T1000 (cell line): ENCODE measurements around the gene MICALL2.

Source experiments
- DNase-seq: peaks from one replicate; lab custom pipeline; 2025; ENCODE audit warnings: mixed read lengths; lab: John Stamatoyannopoulos, UW

MICALL2 gene

DNA sequence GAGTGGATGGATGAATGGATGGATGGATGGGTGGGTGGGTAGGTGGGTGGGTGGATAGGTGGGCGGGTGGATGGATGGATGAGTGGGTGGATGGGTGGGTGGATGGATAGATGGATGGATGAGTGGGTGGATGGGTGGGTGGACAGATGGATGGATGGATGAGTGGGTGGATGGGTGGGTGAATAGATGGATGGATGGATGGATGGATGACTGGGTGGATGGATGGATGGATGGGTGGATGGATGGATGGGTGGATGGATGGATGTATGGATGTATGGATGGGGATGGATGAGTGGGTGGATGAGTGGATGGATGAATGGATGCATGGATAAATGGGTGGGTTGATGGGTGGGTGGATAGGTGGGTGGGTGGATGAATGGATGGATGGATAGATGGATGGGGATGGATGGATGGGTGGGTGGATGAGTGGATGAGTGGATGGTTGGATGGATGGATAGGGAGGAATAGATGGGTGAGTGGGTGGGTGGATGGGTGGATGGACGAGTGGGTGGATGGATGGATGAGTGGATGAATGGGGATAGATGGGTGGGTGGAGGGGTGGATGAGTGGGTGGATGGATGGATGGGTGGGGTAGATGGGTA, 43.8 kb downstream of the MICALL2 start:
- DNase-seq = no peak

DNA sequence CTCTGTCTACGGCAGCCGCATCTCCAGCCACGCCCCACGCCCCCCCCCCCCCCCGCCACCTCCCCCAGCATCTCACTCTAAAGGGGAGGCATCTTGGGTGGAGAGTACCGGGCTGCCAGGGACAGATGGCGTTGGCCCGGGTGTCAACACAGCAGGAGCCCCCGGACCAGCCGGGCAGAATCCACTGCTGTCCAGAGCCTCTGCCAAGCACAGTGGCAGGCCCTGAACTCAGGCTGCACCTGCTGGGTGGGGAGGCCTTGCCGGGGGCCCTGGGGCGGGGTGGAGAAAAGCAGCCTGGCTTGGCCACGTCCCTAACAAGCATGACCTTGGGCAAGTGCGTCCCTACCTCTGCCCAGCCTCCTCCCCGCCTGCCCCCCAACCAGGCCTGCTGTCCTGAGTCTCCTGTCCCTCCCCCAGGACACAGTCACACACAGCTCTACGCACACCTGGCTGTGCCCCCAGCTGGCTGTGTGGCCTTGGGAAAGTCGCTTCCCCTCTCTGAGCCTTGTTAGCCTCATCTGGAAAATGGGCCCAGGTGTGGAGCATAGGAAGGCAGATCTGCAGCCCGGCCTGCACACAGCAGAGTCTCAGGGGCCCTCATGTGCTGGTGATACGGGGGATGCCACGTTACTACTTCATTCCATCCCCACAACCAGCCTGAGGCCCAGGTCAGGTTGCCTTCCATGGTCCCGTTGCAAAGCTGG, 45.2 kb downstream of the MICALL2 start:
- DNase-seq = no peak

DNA sequence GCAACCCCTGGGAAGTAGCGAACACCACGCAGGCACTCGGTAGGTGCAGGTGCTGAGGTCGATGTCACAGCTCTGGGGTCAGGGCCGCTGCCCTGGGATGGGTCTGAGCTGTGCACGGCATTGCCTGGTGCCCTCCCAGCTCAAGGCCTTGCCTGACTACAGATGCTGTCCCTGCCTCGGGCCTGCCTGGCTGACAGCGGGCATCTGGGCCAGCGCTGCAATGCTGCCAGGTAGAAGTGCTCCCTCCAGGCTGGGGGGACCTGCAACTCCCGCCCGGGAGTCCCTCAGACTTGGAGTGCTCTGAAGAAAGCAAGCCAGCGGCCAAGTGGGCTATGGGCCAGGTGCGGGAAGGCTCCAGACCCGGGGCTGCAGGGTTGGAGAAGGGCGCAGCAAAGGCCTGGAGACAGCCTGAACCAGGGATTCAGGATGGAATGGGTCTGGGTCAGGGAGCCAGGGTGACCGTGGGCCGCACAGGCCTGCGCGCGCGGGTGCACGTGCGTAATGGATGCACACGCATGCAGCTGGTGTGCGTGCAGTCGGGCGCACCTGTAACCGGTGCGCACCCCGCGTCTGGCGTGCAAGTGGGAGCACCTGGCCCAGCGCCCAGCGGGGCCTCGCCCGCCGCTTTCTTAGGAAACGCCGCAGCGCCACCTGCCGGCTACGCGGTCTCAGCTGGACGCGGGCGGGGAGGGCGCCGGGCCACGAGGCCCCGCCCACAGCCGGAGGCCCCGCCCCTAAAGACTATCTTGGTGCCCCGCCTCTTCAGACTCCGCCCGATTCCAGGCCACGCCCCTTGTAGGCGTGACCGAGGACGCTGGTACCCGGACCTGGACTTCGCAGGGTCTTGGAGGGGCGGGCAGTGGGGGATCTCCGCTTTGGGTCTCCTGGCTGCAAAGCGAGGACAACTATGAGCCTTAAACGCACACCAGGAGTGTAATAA, 46.7 kb downstream of the MICALL2 start:
- DNase-seq = peak; percentile 75

DNA sequence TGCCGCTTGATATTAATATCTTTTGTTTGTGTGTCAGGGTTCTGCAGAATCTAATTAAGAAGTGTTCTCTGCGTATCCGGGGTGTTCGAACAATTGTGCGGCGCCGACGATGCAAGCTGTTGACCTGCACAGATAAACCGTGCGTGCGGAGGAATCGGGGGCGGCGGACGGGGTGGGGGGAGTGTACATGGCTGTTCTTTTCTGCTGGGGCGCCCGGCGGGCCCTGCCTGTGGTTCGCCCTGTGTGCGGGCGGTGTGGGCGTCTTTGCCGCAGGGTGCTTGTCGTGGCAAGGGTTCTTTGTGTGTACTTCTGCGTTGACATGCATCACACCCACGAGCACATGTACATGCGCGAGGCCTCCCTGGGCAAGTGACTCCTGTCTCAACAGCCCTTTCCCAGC, 47.9 kb downstream of the MICALL2 start:
- DNase-seq = no peak

DNA sequence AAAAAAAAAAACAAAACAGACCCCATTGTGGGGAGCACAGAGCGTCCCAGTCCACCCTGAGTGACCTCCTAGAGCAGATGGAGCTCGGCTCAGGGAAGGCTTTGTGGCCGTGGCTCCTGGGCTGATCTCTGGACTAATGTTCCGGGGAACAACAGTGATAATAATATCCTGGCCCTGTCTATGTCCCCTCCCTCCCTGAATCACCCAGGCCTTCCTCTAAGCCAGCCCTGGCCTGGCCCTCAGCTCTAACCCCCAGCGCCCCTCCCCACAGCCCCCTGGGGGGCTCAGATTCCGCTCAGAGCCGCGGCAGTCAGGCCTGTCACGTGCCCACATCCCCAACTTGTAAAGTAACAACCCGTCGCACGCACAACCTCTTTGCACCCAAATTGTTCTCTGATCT, 48.3 kb downstream of the MICALL2 start:
- no peak for DNase-seq

DNA sequence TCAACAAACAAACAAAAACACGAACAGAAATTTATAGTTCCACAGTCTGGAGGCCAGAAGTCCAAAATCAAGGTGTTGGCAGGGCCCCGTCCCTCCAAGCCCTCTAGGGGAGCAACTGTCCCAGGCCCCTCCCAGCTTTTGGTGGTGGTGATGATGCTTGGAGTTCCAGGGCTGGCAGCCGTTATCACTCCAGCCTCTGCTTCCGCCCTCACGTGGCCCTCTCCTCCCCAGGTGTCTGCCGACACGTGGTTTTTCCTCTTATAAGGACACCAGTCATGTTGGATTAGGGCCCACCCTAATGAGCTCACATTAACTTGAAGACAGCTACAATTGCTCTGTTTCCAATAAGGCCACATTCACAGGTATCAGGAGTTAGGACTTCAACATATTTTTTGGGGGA, 49.7 kb downstream of the MICALL2 start:
- DNase-seq = no peak

DNA sequence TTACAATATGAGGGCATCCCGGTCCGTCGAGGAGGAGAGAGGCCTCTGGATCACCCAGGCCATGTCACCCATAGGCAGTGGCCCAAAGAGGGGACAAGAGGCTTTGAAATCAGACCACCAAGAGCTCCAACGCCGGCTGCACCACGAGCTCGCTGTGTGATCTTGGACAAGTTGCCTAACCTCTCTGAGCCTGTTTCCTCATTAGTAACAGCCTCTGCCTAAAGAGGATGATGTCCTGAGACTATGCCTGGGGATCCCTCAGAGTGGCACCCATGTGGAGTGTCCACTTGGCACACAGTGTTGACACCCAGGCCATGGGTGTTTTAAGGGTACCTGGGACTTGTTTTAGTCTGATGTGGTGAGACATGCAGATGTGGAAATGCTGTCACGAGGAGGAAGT, 50.8 kb downstream of the MICALL2 start:
- no peak for DNase-seq

DNA sequence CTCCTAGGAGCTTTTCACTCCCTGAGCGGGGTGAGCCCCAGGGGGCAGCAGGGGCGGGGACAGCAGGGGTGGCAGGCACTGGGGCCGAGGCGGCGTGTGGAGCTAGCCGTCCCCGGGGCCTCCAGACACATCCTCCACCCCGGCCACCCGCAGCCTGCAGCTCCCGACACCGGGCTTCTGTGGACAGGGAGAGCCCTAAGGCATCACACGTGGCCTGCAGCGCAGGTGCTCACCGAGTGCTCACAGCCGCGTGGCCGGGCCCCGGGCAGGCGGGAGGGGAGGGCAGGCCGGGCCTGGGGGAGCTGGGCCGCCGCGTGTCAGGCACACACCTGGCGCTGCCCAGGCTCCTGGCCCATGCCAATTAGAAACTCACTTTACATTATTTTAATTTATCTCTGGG, 51.4 kb downstream of the MICALL2 start:
- no peak for DNase-seq

DNA sequence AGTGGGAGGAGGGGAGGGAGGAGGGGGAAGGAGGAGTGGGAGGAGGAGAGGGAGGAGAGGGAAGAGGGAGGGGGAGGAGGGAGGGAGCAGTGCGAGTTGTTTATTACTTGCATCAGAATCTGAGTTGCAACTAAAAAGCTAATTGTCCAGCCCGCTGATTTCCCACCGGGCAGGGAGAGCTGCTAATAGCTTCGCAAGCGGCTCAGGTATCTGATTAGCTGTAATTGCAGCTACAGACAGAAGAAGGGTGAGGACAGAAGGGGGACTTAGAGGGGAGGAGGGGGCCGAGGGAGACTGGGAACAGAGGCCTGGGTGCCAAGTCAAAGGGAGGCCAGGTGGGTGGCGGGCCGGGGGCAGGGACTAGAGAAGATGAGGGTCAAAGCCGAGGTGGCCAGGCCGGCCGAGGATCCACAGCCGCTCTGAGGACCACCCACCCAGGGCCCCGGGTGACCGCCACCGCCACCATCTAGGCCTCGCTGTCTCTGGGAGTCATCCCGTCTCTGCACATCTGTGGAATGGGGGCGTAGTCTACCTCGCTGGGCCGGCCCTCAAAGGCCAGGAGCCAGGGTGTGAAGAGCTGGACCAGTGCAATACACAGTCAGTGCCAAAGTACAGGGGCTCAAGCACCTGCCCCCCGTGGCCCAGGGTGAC, 54.2 kb downstream of the MICALL2 start:
- DNase-seq = no peak

DNA sequence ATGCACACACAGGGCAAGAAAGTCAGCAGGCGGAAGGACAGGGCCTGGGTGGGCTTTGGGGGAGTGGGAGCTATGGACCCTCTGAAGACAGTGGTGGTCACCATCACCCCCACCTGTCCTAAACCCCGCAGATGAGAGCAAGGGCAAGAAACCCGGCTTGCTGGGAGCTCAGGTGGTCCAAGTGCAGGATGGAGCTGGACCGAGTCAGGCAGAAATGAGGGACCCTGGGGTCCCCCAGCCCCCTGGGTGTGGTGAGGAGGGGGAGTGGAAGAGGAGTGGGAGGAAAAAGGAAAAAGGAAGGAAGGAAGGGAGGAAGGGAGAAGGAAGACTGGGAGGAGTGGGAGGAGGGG, 54.8 kb downstream of the MICALL2 start:
- DNase-seq = no peak

DNA sequence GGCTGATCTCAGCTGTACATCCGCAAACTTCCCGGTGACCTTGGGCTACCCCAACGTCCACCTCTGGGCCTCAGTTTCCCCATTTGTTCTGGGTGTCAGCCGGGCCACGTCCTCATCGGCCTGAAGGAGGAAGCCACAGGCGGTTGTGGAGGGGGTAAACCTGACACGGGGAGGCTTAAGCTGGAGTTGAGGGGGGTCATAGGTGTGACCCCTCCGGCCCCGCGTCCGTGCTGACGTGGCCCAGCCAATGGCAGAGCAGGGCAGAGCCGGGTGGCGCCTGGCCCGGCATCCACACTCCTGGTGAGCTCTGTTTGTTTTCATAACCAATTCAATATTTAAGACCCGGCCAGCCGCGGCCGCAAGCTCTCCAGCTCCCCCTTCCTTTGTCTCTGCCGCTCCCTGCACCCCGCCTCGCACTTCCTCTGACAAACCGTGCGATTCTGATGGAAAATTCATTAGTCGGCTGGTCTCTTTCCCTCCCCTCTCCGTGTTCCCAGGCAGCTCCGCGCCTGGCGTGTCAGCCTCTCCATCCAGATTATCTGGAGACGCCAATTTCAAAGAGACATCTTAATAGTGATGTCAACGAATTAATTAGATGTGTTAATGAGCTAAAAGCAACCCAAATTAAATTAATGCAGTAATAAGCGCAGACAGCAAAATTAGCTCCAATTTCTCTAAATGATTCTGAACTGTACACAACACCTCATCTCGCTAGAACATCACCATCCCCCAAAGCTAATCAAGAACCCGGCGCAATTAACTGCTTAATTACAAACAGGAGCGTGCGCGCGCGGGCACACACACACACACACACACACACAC, 55.4 kb downstream of the MICALL2 start:
- DNase-seq = no peak

DNA sequence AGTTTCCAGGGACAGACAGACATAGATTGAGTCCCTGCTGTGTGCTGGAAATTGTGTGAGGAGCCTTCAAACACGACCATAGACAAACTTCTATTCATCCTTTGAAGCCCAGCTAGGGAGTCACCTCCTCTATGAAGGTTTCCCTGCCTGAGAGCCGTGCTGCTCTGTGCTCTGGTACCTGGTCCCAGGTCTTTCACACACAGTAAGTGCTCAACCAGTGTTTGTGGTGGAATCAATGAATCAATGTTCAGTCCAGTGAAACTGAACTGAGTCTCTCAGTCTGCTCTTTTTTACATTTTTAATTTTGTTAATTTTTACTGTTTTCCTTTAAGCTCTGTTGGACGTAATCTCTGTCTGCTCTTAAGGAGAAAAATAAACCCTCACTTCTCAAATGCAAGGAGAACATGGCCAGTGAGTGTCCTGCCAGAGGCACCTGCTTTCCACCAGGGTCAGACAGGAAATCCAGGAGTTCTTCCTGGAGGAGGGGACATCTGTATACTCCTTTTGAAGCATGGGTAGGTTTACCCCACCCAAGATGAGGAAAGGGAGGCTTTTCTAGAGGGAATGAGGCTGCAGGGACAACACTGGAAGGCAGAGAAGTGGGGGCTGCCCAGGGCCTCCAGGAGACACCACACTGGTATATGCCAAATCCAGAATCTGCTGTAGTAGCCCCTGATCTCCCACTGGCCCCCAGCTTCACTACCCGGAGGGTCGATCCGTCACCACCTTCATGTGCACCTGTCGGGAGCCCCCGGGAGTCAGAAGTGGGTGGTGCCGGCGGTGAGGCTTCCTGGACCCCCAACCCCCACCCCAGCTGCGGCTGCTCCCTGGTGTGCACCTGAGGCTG, 56.3 kb downstream of the MICALL2 start:
- DNase-seq = no peak

DNA sequence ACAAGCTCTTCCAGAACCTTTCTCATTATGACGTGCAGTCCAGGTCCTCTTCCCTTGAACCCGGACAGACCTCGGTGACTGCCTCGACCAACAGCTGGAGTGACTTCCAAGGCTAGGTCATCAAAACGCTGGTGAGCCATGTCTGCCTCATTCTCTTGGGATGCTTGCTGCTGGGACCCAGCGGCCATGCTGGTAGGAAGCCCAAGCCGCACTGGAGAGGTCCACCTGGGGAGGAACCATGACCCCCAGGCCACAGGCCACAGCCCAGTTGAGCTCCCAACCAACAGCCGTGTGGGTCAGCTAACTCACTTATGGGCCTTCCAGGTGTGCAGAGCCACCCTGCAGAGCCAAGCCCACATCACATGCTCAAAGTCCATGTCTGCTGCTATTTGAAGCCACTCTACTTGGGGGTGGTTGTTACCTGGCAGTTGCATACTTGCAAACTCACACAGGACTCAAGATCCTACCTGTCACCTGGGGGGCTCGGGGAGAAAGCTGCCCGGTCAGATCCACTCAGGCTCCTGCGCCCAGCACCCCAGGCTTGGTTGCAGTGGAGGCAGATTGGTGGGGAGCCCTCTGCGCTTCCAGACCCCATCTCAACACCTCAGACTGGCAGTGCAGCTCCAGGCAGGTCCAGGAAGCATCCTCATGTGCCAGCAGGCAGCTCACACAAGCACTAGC, 57.0 kb downstream of the MICALL2 start:
- DNase-seq = no peak

DNA sequence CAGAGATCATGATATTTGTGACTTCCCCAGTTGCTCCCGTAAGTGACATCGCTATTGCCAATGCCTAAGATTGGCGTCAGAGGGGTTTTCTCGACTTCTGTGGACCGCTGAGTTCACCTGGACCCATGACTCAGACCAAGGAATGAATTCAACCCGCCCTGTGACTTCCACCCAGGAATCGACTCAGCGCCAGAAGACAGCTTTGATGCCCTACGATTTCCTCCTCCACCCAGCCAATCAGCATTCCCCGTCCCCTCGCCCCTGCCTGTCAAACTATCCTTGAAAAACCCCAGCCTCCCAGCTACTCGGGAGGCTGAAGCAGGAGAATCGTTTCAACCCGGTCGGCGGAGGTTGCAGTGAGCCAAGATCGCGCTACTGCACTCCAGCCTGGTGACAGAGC, 58.3 kb downstream of the MICALL2 start:
- DNase-seq = no peak

DNA sequence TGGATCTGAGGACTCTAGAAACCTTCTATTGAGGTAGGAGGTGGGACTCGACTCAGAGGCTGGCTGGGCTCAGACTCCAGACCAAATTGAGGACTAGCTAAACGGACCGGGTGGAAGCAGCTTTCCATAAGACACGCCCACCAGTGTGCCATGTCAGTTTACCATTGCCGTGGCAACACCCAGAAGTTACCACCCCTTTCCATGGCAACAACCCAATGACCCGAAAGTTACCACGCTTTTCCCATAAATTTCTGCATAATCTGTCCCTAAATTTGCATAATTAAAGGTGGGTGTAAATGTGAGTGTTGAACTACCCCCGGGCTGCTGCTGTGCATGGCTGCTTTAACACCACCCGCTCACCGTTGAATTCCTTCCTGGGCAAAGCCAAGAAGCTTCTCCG, 58.9 kb downstream of the MICALL2 start:
- DNase-seq = no peak

DNA sequence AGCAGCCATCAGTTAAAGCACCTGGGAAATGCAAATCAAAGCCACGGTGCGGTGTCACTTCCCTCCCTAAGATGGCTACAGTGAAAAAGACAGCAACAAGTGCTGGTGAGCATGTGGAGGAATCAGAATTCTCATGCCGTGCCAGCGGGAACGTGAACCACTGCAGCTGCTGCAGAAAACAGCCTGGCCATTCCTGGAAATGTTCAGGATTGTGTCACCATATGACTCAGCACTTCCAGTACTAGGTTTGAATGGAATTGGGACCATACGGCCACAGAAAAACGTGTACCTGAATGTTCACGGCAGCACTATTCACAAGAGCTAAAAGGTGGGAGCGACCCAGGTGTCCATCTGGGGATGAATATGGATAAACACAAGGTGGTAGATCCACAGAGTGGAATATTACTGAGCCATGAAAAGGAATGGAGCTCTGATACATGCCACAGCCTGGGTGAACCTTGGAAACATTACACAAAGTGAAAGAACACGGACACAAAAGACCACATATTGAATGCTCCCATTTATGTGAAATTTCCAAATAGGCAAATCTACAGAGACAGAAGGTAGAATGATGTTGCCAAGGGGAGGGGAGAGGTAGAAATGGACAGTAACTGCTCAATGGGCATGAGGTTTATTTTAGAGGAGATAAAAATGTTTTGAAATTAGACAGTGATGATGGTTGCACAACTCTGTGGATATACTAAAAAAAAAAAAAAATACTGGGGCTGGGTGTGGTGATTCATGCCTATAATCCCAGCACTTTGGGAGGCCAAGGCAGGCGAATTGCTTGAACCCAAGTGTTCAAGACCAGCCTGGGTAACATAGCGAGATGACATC, 61.6 kb downstream of the MICALL2 start:
- DNase-seq = no peak

DNA sequence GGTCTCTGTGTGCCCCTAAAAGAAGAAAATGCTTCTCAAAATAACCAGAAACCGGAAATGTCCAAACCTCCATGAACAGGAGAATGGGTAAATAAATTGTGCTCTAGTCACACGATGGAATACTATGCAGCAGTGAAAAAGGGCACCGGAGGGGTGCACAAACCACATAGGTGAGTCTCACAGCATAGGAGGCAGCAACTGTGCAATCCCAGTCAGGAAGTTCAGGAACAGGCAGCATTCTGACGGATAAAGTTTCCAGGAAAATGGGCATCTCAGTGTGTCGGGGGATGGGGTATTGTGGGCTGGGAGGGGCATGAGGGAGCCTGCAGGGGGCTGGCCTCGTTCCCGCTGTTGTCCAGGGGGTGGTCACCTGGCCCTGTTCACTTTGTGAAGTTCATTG, 63.1 kb downstream of the MICALL2 start:
- no peak for DNase-seq

DNA sequence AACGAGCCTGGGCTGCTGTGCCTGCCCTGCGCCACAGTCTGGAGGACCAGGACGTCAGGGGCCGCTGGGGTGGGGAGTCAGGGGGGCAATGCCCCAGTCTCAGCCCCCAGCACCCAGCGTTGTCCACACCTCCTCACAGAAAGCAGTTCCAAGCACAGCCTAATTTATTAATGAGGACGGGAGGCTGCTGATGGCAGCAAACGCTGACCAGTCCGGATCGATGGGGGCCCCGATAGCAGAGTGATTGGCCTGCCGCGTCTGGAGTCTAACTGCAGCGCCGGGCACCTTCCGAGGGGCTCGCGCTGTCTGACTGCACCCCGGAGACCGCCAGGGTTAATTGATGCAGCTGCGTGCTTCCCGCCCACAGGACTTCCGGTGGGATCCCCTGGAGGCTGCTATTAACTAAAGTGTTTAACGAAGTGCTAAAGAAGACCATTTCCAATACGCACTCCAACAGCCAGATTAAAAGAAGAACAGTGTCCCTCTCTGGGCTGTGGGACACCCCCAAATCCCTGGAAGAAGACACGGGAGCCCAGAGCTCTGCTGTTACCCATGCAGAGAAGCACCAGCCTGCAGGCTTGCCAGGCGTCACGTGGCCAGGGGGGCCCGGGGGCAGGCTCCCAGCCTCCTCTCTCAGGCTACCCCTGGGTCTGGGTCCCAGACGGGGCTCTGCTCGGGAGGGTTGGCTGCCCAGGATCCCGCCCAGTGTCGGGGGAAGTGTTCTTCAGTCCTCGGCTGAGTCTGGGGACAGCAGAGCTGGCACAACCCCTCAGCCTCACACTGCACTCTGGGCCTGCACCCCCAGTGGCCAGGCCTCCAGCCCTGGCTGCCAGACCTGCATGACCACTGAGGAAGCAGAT, 63.8 kb downstream of the MICALL2 start:
- DNase-seq = no peak
